ENCODE measurements around the gene KCNJ11.

KCNJ11 gene

GRCh38 chr11:17410606-17411379, 22.3 kb upstream of the KCNJ11 start:
- no peak for DNase-seq

DNA sequence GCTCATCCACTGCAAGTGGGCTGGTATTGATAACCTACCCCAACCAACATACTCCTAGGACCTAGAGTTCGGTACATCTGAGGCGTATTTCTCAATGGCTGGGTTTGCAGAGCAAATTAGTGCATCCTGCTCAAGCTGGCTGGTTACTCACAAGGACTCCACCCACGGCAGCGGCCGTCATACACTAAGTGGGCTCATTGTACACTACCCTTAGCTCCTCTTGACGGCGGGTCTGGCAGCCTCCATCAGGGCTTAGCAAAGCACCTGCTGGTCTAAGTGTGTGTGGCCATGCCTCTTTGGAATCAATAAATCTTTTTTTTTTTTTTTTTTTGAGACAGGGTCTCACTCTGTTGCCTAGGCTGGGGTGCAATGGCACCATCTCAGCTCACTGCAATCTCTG, 20.2 kb upstream of the KCNJ11 start:
- DNase-seq, result no peak

DNA sequence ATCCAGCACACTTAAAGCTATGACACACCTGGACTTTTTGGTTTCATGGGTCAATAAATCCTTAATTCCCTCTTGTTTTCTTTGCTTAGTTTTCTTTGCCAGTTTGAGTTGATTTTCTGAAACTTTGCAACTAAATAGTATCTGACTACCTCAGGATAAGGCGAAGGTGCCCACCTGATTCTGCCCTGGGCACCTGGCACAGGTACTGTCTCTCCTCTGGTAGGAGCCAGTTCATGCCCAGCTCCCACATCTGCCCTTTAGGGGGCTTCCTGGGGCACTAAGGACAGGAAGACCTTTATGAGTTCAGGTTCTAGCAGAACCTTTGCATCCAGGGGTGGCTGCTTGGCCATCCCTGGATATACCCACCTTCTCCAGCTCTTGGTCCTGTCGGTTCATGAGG, 19.6 kb upstream of the KCNJ11 start:
- no peak for DNase-seq

DNA sequence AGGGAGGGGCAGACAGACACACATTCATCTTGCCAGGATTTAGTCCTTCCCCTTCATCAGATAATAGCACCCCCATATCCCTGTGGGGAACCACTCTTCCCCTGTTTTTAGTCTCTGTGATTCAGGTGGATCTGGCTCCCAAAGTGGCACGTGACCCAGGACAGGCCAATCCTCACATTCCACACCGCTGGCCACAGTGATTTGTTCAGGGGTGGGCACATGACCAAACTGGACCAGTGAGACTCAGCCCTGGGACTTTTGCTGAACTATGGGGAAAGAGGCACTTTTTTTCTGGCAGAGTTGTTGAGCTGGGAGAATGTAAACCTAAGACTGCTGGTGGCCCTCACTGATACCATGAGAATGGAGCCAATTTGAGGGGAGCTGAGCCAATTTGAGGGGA, 19.1 kb upstream of the KCNJ11 start:
- DNase-seq, result no peak

- DNase-seq, result no peak
Measured at GRCh38 chr11:17406818-17407149, 18.3 kb upstream of the KCNJ11 start.

GRCh38 chr11:17406082-17406817, 17.8 kb upstream of the KCNJ11 start:
- no peak for DNase-seq

DNA sequence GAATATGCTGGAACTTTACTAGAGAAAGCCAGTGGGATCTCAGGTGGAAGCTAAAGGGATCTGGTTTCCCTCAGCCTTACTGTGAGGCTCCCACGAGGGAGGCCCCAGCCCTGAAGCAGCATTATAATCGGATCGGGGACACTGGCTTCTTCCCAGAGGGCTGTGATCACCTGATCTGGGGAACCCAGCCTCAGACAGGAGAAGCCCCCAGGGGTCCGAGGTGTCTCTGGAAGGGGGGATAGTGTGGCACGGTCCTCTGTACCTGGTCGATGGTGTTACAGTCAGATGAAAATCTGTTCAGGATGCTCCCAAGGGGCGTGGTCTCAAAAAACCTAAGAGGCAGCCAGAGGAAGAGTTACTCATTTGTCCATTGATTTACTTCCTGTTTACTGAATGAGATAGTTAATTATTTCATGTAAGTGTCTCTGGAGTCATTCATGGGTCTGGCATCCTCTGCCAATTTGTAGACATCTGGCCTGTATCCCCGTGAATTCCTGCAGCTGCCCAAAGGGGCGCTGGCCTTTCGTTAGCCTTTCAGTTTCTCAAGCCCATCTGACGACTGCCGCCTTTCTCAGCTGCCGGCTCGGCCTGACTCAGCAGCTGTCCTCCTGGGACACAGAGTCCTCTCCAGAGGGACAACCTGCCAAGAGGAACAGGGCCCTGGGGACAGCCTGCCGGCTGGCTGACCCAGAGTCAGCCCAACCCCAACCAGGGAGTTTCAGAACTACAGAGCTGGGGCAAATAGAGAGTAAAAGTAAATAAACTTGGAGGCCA, 17.0 kb upstream of the KCNJ11 start:
- DNase-seq, result no peak

- no peak for DNase-seq
Measured at GRCh38 chr11:17403980-17404759, 15.7 kb upstream of the KCNJ11 start.

GRCh38 chr11:17402486-17402885, 14.0 kb upstream of the KCNJ11 start:
- no peak for DNase-seq

- no peak for DNase-seq
Measured at GRCh38 chr11:17401841-17402240, 13.4 kb upstream of the KCNJ11 start.

DNA sequence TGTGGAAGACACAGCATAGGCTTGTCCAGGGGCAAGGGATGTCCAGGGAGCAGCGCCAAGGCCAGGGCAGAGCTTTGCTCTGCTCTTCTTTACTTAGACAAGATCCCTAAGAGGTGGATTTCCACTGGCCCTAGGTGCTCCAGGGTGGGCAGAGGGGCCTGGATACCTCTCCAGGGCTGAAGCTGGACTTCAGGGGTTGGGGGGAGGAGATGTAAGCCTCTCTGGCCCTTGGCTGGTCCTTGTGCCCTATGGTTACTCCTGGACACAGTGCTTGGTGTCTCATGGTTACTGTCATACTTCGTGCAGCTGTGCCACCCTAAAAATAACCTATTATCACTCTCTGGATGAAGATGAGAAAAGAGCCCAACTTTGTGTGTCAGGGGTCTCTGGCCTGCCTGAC, 12.9 kb upstream of the KCNJ11 start:
- no peak for DNase-seq

DNA sequence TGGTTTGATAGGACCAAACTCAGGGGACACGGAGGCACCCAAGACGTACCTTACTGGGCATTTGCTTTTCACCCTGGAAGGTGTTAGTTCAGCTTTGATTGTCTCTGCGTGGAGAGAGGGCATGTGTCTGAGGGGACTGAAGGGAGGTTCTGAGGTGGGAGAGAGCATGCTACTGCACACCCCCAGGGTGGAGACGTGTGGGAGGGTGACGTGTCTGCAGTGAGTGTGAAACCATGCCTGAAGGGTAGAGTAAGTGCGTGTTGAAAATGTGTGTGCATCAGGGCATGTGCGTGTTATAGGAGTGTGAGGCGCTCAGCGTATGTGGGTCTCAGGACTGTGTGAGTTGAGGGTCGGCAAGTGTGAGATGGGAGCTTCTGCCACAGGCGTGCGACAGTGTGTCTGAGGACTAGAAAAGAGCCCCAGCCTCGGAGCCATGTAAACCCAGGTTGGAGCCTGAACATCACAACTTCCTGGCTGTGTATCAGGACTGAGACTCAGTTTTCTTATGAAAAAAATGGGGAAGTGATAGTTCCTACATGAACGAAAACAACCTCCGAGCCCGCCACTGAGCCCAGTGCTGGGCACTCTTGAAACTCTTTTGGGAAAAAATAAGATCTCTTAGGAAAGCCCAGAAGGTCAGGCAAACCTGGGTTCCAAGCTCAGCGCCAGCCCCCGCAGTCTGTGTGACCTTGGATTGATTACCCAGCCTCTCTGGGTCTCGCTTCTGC, 11.8 kb upstream of the KCNJ11 start:
- DNase-seq, result no peak

GRCh38 chr11:17399236-17399635, 10.8 kb upstream of the KCNJ11 start:
- DNase-seq, result no peak

DNA sequence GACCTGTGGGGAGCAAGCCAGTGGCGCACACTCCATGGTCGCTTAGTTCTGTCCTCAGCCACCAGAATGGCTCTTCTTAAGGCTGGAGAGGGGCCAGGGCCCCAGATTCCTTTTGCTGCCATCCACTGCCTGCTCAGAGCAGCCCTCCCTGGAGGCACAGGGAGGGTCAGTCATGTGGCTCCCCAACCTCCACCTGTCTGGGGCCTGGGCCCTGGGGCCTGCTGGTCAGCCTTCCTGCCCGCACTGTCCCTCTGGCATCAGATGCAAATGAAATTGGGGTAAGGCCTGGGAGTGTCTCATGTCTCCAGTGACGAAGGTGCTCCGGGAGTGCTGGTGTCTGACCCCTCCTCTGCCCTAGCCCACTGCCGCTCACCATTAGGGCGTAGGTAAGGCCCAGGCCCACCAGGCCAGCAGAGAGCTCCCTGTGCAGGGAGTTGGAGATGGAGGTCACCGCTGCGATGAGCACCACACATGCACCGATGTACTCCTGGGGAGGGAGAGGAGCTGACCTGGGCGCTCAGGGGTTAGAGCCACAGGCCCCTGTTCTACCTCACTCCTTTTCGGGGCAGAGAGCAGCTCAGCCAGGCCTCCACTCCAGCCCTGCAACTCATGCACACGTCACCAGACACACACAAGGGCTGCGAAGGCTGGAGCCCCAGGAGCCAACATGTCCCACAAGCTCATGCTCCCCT, 9.0 kb upstream of the KCNJ11 start:
- no peak for DNase-seq

GRCh38 chr11:17396598-17397310, 8.3 kb upstream of the KCNJ11 start:
- DNase-seq, result no peak

- no peak for DNase-seq
Measured at GRCh38 chr11:17395978-17396377, 7.5 kb upstream of the KCNJ11 start.

DNA sequence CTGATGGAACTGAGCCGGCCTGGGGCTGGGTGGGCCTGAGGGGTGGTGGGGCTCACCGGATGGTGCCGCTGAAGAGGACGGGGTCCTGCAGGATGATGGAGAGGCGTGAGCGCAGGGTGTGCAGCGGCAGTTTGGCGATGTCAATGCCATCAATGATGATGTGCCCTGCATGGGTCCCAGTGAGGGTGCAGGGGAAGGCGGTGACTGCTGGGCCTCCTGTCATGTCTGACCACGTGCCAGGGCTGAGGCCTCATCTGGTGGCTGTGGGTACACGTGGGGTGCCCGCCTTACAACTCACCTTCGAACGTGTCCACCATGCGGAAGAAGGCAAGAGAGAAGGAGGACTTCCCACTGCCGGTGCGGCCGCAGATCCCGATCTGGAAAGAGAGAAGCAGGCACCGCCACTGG, 7.1 kb upstream of the KCNJ11 start:
- no peak for DNase-seq

GRCh38 chr11:17394743-17395390, 6.4 kb upstream of the KCNJ11 start:
- no peak for DNase-seq

- DNase-seq, result no peak
Measured at GRCh38 chr11:17393472-17393871, 5.0 kb upstream of the KCNJ11 start.

GRCh38 chr11:17392872-17393271, 4.4 kb upstream of the KCNJ11 start:
- DNase-seq, result no peak

Measured in right kidney (tissue), 1 donor.